ENCODE results near the gene TNRC18. TPM values are rescaled to one million over a fixed set of nuclear protein-coding genes. Genes with fewer than 3 reads are reported as not detected.

Gene TNRC18
- total and polyA plus RNA-seq, 9 of the 15 experiments (the other 6 are each of a cell fraction or from before 2014, with no cell fraction given): 0.03 to 43.2 (median 18.0) TPM

DNA sequence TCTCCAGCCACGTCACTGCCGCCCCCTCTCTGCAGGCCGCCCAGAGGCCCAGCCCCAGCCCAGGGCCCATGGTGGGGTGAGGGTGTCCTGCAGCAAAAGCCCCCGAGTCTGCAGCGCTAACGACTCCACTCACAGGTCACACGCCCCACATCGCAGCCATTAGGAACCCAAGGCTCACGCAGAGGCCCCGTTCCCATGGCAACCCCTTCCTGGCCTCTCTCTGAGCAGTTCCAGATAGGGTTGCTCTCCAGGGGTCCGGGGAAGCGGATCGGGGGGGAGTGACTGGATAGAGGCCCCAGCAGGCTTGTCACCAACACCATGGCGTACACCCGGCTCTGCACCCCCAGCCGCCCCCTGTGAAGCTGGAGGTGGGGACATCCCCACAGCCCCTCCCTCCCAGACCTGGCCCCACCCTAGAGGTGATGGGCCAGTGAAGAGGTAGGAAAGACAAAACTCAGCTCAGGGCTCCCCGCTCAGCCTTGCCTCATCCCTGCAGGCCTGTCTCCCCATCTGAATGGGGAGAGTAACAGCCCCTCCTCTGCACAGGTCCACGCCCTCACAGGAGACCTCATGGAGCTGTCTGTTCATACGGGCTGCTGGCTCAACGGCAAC, 41.2 kb downstream of the TNRC18 start (continued):
- TF ChIP-seq, protein P1, sequence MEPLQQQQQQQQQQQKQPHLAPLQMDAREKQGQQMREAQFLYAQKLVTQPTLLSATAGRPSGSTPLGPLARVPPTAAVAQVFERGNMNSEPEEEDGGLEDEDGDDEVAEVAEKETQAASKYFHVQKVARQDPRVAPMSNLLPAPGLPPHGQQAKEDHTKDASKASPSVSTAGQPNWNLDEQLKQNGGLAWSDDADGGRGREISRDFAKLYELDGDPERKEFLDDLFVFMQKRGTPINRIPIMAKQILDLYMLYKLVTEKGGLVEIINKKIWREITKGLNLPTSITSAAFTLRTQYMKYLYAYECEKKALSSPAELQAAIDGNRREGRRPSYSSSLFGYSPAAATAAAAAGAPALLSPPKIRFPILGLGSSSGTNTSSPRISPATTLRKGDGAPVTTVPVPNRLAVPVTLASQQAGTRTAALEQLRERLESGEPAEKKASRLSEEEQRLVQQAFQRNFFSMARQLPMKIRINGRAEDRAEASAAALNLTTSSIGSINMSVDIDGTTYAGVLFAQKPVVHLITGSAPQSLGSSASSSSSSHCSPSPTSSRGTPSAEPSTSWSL (CRISPR knock-in tag; IDR thresholded peaks at IDR 0.05; ENCODE audit: borderline replicate concordance): no peak
- TF ChIP-seq U2AF1 (optimal IDR thresholded peaks at IDR 0.05; ENCODE audit: low read depth, low read length) (no peak), ZBTB7A (IDR thresholded peaks at IDR 0.05; ENCODE audit: borderline replicate concordance, control insufficient read depth, low read depth, low read length) (0 out of 2 replicates have a peak, but pooled peaks have one; percentile 22)
- TF ChIP-seq, protein P2, sequence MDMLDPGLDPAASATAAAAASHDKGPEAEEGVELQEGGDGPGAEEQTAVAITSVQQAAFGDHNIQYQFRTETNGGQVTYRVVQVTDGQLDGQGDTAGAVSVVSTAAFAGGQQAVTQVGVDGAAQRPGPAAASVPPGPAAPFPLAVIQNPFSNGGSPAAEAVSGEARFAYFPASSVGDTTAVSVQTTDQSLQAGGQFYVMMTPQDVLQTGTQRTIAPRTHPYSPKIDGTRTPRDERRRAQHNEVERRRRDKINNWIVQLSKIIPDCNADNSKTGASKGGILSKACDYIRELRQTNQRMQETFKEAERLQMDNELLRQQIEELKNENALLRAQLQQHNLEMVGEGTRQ (CRISPR knock-in tag; IDR thresholded peaks at IDR 0.05): 0 out of 2 replicates have a peak, but pooled peaks have one; percentile 20
- TF ChIP-seq, protein P3, sequence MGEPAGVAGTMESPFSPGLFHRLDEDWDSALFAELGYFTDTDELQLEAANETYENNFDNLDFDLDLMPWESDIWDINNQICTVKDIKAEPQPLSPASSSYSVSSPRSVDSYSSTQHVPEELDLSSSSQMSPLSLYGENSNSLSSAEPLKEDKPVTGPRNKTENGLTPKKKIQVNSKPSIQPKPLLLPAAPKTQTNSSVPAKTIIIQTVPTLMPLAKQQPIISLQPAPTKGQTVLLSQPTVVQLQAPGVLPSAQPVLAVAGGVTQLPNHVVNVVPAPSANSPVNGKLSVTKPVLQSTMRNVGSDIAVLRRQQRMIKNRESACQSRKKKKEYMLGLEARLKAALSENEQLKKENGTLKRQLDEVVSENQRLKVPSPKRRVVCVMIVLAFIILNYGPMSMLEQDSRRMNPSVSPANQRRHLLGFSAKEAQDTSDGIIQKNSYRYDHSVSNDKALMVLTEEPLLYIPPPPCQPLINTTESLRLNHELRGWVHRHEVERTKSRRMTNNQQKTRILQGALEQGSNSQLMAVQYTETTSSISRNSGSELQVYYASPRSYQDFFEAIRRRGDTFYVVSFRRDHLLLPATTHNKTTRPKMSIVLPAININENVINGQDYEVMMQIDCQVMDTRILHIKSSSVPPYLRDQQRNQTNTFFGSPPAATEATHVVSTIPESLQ (CRISPR knock-in tag; IDR thresholded peaks at IDR 0.05): no peak
